ENCODE measurements around the gene HACD3. TPM values are rescaled to one million over a fixed set of nuclear protein-coding genes. Genes with fewer than 3 reads are reported as not detected.

The HACD3 gene
- total and polyA plus RNA-seq, 2 donors from 2014 or later = 52.1 to 89.3 TPM

- H3K27ac ChIP-seq (ENCODE audit: low read depth in 2 of 2, low read length in 2 of 2) = no peak overlapping the region
- no peaks in the 10 kb centered on the region for H3K36me3 ChIP-seq (ENCODE audit: control insufficient read depth in 2 of 3, insufficient read depth in 3 of 3, low read length in 3 of 3)
- H3K27me3 ChIP-seq (ENCODE audit: control insufficient read depth, insufficient read depth, low read length) = no peaks in the 10 kb centered on the region
- H3K4me1 ChIP-seq (ENCODE audit: control insufficient read depth in 2 of 3, insufficient read depth in 2 of 3, low read depth in 1 of 3, low read length in 3 of 3) = peaks cover 0 to 5% (median 2%) of the 10 kb centered on the region in 3 donors
- no peak for TF ChIP-seq CTCF (IDR thresholded peaks at IDR 0.05; ENCODE audit: borderline replicate concordance, extremely low read depth, insufficient read depth)
- intact Hi-C loops (cut with DNase I) = no loop called here
- no peak overlapping the region for H3K9ac ChIP-seq (ENCODE audit: low read length in 3 of 3)
- FAIRE-seq (no peak), DNase-seq (no peak)
- H3K4me3 ChIP-seq (ENCODE audit: low read length in 3 of 3) = no peak overlapping the region
- H3K9me3 ChIP-seq (ENCODE audit: control insufficient read depth in 2 of 3, insufficient read depth in 1 of 3, low read length in 3 of 3) = no peaks in the 10 kb centered on the region
These were observed 8.9 kb upstream of the HACD3 start for GRCh38 chr15:65521350-65521749.

GRCh38 chr15:65524226-65524625 lies 6.0 kb upstream of the HACD3 start:
- TF ChIP-seq CTCF (IDR thresholded peaks at IDR 0.05; ENCODE audit: borderline replicate concordance, extremely low read depth, insufficient read depth) = no peak

GRCh38 chr15:65525622-65526021 lies 4.6 kb upstream of the HACD3 start:
- DNase-seq (no peak), FAIRE-seq (no peak)
- Histone ChIP-seq H3K36me3 (ENCODE audit: control insufficient read depth in 2 of 3, insufficient read depth in 3 of 3, low read length in 3 of 3) (no peaks in the 10 kb centered on the region), H3K9ac (ENCODE audit: low read length in 3 of 3) (no peak overlapping the region), H3K4me1 (ENCODE audit: control insufficient read depth in 2 of 3, insufficient read depth in 2 of 3, low read depth in 1 of 3, low read length in 3 of 3) (peaks cover 0 to 4% (median 0%) of the 10 kb centered on the region in 3 donors), H3K27me3 (ENCODE audit: control insufficient read depth, insufficient read depth, low read length) (no peaks in the 10 kb centered on the region), H3K4me3 (ENCODE audit: low read length in 3 of 3) (no peak overlapping the region), H3K27ac (ENCODE audit: low read depth in 2 of 2, low read length in 2 of 2) (no peak overlapping the region), H3K9me3 (ENCODE audit: control insufficient read depth in 2 of 3, insufficient read depth in 1 of 3, low read length in 3 of 3) (no peaks in the 10 kb centered on the region)
- TF ChIP-seq CTCF (IDR thresholded peaks at IDR 0.05; ENCODE audit: borderline replicate concordance, extremely low read depth, insufficient read depth) = no peak
- intact Hi-C loops (cut with DNase I) = no loop called here

More at GRCh38 chr15:65524226-65524625, 6.0 kb upstream of the HACD3 start:
- H3K27me3 ChIP-seq (ENCODE audit: control insufficient read depth, insufficient read depth, low read length) = no peaks in the 10 kb centered on the region
- no peak overlapping the region for H3K4me3 ChIP-seq (ENCODE audit: low read length in 3 of 3)
- intact Hi-C loops (cut with DNase I) = no loop called here
- H3K4me1 ChIP-seq (ENCODE audit: control insufficient read depth in 2 of 3, insufficient read depth in 2 of 3, low read depth in 1 of 3, low read length in 3 of 3) = no peaks in the 10 kb centered on the region
- no peak for FAIRE-seq
- H3K9me3 ChIP-seq (ENCODE audit: control insufficient read depth in 2 of 3, insufficient read depth in 1 of 3, low read length in 3 of 3) = no peaks in the 10 kb centered on the region
- H3K9ac ChIP-seq (ENCODE audit: low read length in 3 of 3) = no peak overlapping the region
- H3K27ac ChIP-seq (ENCODE audit: low read depth in 2 of 2, low read length in 2 of 2) = no peak overlapping the region
- H3K36me3 ChIP-seq (ENCODE audit: control insufficient read depth in 2 of 3, insufficient read depth in 3 of 3, low read length in 3 of 3) = no peaks in the 10 kb centered on the region
- no peak for DNase-seq

- no peaks in the 10 kb centered on the region for H3K36me3 ChIP-seq (ENCODE audit: control insufficient read depth in 2 of 3, insufficient read depth in 3 of 3, low read length in 3 of 3)
- intact Hi-C loops (cut with DNase I) = no loop called here
- FAIRE-seq (no peak), DNase-seq (no peak)
- H3K27ac ChIP-seq (ENCODE audit: low read depth in 2 of 2, low read length in 2 of 2) = no peak overlapping the region
- H3K27me3 ChIP-seq (ENCODE audit: control insufficient read depth, insufficient read depth, low read length) = no peaks in the 10 kb centered on the region
- H3K9ac ChIP-seq (ENCODE audit: low read length in 3 of 3) = no peak overlapping the region
- H3K9me3 ChIP-seq (ENCODE audit: control insufficient read depth in 2 of 3, insufficient read depth in 1 of 3, low read length in 3 of 3) = no peaks in the 10 kb centered on the region
- no peak for TF ChIP-seq CTCF (IDR thresholded peaks at IDR 0.05; ENCODE audit: borderline replicate concordance, extremely low read depth, insufficient read depth)
- H3K4me3 ChIP-seq (ENCODE audit: low read length in 3 of 3) = no peak overlapping the region
- peaks cover 0 to 4% (median 0%) of the 10 kb centered on the region in 3 donors for H3K4me1 ChIP-seq (ENCODE audit: control insufficient read depth in 2 of 3, insufficient read depth in 2 of 3, low read depth in 1 of 3, low read length in 3 of 3)
These were observed 1.7 kb upstream of the HACD3 start for GRCh38 chr15:65528461-65529060.
